ENCODE measurements around the gene MYH16.
"Not testable (repeated sequence)": the region's sequence is repeated elsewhere in the genome, so short reads cannot be mapped to it uniquely, and the experiment has no call there.

The MYH16 gene

DNA sequence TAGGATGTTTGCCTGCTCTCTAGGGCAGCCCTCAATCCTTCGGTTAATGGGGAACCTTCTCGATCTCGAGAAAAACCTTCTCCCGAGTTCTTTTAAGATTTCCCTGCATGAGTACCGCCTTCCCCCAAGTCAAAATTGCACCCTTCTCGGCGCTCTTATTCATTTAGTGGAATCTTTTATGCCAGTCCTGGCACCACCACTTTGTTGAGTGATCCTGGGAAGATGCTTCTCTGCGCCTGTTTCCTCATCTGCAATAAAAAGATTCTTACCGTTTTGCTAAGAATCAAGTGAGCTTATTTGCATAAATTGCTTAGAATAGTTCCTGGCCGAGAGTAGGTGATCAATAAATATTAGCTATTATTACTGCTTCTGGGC is 53.8 kb downstream of the MYH16 start:
- H3K79me1 ChIP-seq (ENCODE audit: low read length) = peaks cover 10% of the 10 kb centered on the region
- peak overlapping the region; percentile 86 for H4K8ac ChIP-seq (ENCODE audit: low read depth, low read length)
- H3K9me3 ChIP-seq (ENCODE audit: insufficient read depth, low read depth, low read length) = no peaks in the 10 kb centered on the region
- H3K9ac ChIP-seq (ENCODE audit: low read length) = peak overlapping the region; percentile 95
- H3K14ac ChIP-seq (ENCODE audit: low read length) = peak overlapping the region; percentile 87
- no peak overlapping the region for H2AK5ac ChIP-seq (ENCODE audit: low read length)
- peak overlapping the region; percentile 52 for H4K91ac ChIP-seq (ENCODE audit: low read depth, low read length)
- peaks cover 0 to 6% of the 10 kb centered on the region in 2 experiments for H3K36me3 ChIP-seq (ENCODE audit: control insufficient read depth in 1 of 2, insufficient read depth in 2 of 2, low read length in 2 of 2)
- DNase-seq = peak in 1 of 2 donors; percentile 27
- H3K79me2 ChIP-seq (ENCODE audit: control insufficient read depth, insufficient read depth, low read length, poor library complexity) = peaks cover 21% of the 10 kb centered on the region
- H2BK12ac ChIP-seq (ENCODE audit: low read length) = no peak overlapping the region
- peak overlapping the region; percentile 28 for H2BK5ac ChIP-seq (ENCODE audit: low read depth, low read length, poor library complexity)
- H3K4ac ChIP-seq (ENCODE audit: low read depth, low read length) = peak overlapping the region; percentile 18
- H3K27ac ChIP-seq (ENCODE audit: low read depth, low read length) = no peak overlapping the region
- peak overlapping the region; percentile 66 for H3K4me2 ChIP-seq (ENCODE audit: low read length)
- H3K18ac ChIP-seq (ENCODE audit: low read length) = peak overlapping the region; percentile 85
- H2BK120ac ChIP-seq (ENCODE audit: insufficient read depth, low read length, poor library complexity) = peak overlapping the region; percentile 23
- peaks cover 2 to 4% of the 10 kb centered on the region in 2 experiments for H3K4me1 ChIP-seq (ENCODE audit: control insufficient read depth in 1 of 2, insufficient read depth in 2 of 2, low read length in 2 of 2)
- H3K23ac ChIP-seq (ENCODE audit: low read length) = no peak overlapping the region
- WGBS (ENCODE audit: extremely low coverage, insufficient coverage, insufficient read length) = no CpG with 5 or more reads among the region's 10 CpGs
- H4K12ac ChIP-seq (ENCODE audit: low read depth, low read length) = peak overlapping the region; percentile 31
- H3K4me3 ChIP-seq (ENCODE audit: low read depth, low read length) = peak overlapping the region; percentile 92
- peak overlapping the region; percentile 5 for H2AFZ ChIP-seq (ENCODE audit: insufficient read depth, low read length, poor library complexity)
- no peaks in the 10 kb centered on the region for H3K27me3 ChIP-seq (ENCODE audit: insufficient read depth, low read length)

- not testable (repeated sequence) for H4K12ac ChIP-seq (ENCODE audit: low read depth, low read length); H3K18ac ChIP-seq (ENCODE audit: low read length); H3K9me3 ChIP-seq (ENCODE audit: insufficient read depth, low read depth, low read length); H3K4me1 ChIP-seq (ENCODE audit: control insufficient read depth in 1 of 2, insufficient read depth in 2 of 2, low read length in 2 of 2); H3K4me3 ChIP-seq (ENCODE audit: low read depth, low read length); H2BK5ac ChIP-seq (ENCODE audit: low read depth, low read length, poor library complexity); H3K9ac ChIP-seq (ENCODE audit: low read length); H2BK120ac ChIP-seq (ENCODE audit: insufficient read depth, low read length, poor library complexity); H2AK5ac ChIP-seq (ENCODE audit: low read length); H2AFZ ChIP-seq (ENCODE audit: insufficient read depth, low read length, poor library complexity); H3K27me3 ChIP-seq (ENCODE audit: insufficient read depth, low read length); H4K91ac ChIP-seq (ENCODE audit: low read depth, low read length); H3K14ac ChIP-seq (ENCODE audit: low read length); H3K27ac ChIP-seq (ENCODE audit: low read depth, low read length); H3K23ac ChIP-seq (ENCODE audit: low read length); H4K8ac ChIP-seq (ENCODE audit: low read depth, low read length); H3K4me2 ChIP-seq (ENCODE audit: low read length); H3K79me1 ChIP-seq (ENCODE audit: low read length); H2BK12ac ChIP-seq (ENCODE audit: low read length)
- no CpG with 5 or more reads among the region's 8 CpGs for WGBS (ENCODE audit: extremely low coverage, insufficient coverage, insufficient read length)
- peak; percentile 21 to 62 for DNase-seq
- H3K79me2 ChIP-seq (ENCODE audit: control insufficient read depth, insufficient read depth, low read length, poor library complexity) = peaks cover 17% of the 10 kb centered on the region
- peaks cover 13 to 15% of the 10 kb centered on the region in 2 experiments for H3K36me3 ChIP-seq (ENCODE audit: control insufficient read depth in 1 of 2, insufficient read depth in 2 of 2, low read length in 2 of 2)
- H3K4ac ChIP-seq (ENCODE audit: low read depth, low read length) = peak overlapping the region; percentile 4
Measured at GRCh38 chr7:99330314-99330961, 57.8 kb downstream of the MYH16 start.

- Histone ChIP-seq H2AK5ac (ENCODE audit: low read length) (no peak overlapping the region), H3K79me1 (ENCODE audit: low read length) (peaks cover 3% of the 10 kb centered on the region), H3K79me2 (ENCODE audit: control insufficient read depth, insufficient read depth, low read length, poor library complexity) (peaks cover 14% of the 10 kb centered on the region), H4K8ac (ENCODE audit: low read depth, low read length) (no peak overlapping the region), H3K9ac (ENCODE audit: low read length) (no peak overlapping the region), H3K27me3 (ENCODE audit: insufficient read depth, low read length) (no peaks in the 10 kb centered on the region), H2BK120ac (ENCODE audit: insufficient read depth, low read length, poor library complexity) (no peak overlapping the region), H4K12ac (ENCODE audit: low read depth, low read length) (no peak overlapping the region), H3K4ac (ENCODE audit: low read depth, low read length) (no peak overlapping the region), H3K4me3 (ENCODE audit: low read depth, low read length) (no peak overlapping the region), H3K4me1 (ENCODE audit: control insufficient read depth in 1 of 2, insufficient read depth in 2 of 2, low read length in 2 of 2) (peaks cover 0 to 4% of the 10 kb centered on the region in 2 experiments), H4K91ac (ENCODE audit: low read depth, low read length) (no peak overlapping the region), H3K18ac (ENCODE audit: low read length) (no peak overlapping the region), H2BK12ac (ENCODE audit: low read length) (no peak overlapping the region), H3K14ac (ENCODE audit: low read length) (no peak overlapping the region), H3K36me3 (ENCODE audit: control insufficient read depth in 1 of 2, insufficient read depth in 2 of 2, low read length in 2 of 2) (peaks cover 15 to 16% of the 10 kb centered on the region in 2 experiments), H2BK5ac (ENCODE audit: low read depth, low read length, poor library complexity) (no peak overlapping the region), H3K27ac (ENCODE audit: low read depth, low read length) (no peak overlapping the region), H3K4me2 (ENCODE audit: low read length) (no peak overlapping the region), H3K23ac (ENCODE audit: low read length) (no peak overlapping the region), H3K9me3 (ENCODE audit: insufficient read depth, low read depth, low read length) (no peaks in the 10 kb centered on the region), H2AFZ (ENCODE audit: insufficient read depth, low read length, poor library complexity) (no peak overlapping the region)
- DNase-seq = no peak
- WGBS (ENCODE audit: extremely low coverage, insufficient coverage, insufficient read length) = no CpG with 5 or more reads among the region's 2 CpGs
Measured at GRCh38 chr7:99331002-99331401, 58.4 kb downstream of the MYH16 start.

DNA sequence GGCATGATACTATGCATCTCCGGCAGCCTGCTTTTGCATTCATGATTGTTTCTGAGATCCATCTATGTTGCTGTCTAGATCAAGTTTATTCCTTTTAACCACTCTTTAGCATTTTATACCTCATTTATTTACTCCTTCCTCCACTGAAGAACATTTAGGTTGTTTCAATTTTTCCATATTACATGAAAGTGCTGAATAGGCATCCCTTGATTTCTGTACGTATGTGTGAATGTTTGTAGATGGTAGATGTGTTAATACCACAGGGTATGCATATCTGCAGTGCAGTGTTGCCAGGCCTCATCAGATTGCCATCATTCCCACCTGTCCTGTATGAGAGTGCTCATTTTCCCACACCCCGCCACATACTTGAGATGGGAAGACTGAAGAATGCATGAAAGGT is 67.0 kb downstream of the MYH16 start:
- Histone ChIP-seq H2AK5ac (ENCODE audit: low read length) (no peak overlapping the region), H3K14ac (ENCODE audit: low read length) (no peak overlapping the region), H3K79me2 (ENCODE audit: control insufficient read depth, insufficient read depth, low read length, poor library complexity) (no peaks in the 10 kb centered on the region), H2BK120ac (ENCODE audit: insufficient read depth, low read length, poor library complexity) (no peak overlapping the region), H3K9ac (ENCODE audit: low read length) (no peak overlapping the region), H3K27me3 (ENCODE audit: insufficient read depth, low read length) (no peaks in the 10 kb centered on the region), H2AFZ (ENCODE audit: insufficient read depth, low read length, poor library complexity) (no peak overlapping the region), H3K4me2 (ENCODE audit: low read length) (no peak overlapping the region), H2BK12ac (ENCODE audit: low read length) (no peak overlapping the region), H3K79me1 (ENCODE audit: low read length) (no peaks in the 10 kb centered on the region), H3K23ac (ENCODE audit: low read length) (no peak overlapping the region), H4K8ac (ENCODE audit: low read depth, low read length) (no peak overlapping the region), H3K18ac (ENCODE audit: low read length) (no peak overlapping the region), H3K36me3 (ENCODE audit: control insufficient read depth in 1 of 2, insufficient read depth in 2 of 2, low read length in 2 of 2) (peaks cover 37 to 45% of the 10 kb centered on the region in 2 experiments), H3K27ac (ENCODE audit: low read depth, low read length) (no peak overlapping the region), H3K4ac (ENCODE audit: low read depth, low read length) (no peak overlapping the region), H2BK5ac (ENCODE audit: low read depth, low read length, poor library complexity) (no peak overlapping the region), H3K4me3 (ENCODE audit: low read depth, low read length) (no peak overlapping the region), H4K12ac (ENCODE audit: low read depth, low read length) (no peak overlapping the region), H4K91ac (ENCODE audit: low read depth, low read length) (no peak overlapping the region), H3K4me1 (ENCODE audit: control insufficient read depth in 1 of 2, insufficient read depth in 2 of 2, low read length in 2 of 2) (no peaks in the 10 kb centered on the region), H3K9me3 (ENCODE audit: insufficient read depth, low read depth, low read length) (peaks cover 2% of the 10 kb centered on the region)
- no CpG with 5 or more reads among the region's 3 CpGs for WGBS (ENCODE audit: extremely low coverage, insufficient coverage, insufficient read length)
- DNase-seq = no peak
